Endothelial cell of umbilical vein (primary cell): Measurements from ENCODE around the gene DMWD. TPM values are rescaled to one million over a fixed set of nuclear protein-coding genes. Genes with fewer than 3 reads are reported as not detected.

Experiments
- BruUV-seq: library from RNA; stranded (reverse); fragments of 400-500 nt; replicated peaks from 2 replicates; lab custom pipeline; 2021; lab: Mats Ljungman, UMichigan
- CTCF ChIA-PET: fragments of 300-600, 350-600 bp; sonication (Branson Sonifier 250); formaldehyde crosslinking; loops from one replicate; lab custom pipeline; 2021; ENCODE audit warnings: antibody characterized with exemption, inconsistent platforms; lab: Charles Lee
- POLR2A ChIA-PET: fragments of 300-600, 350-600 bp; sonication (Branson Sonifier 250); formaldehyde crosslinking; loops from one replicate; lab custom pipeline; 2021; ENCODE audit warnings: antibody characterized with exemption, inconsistent platforms; lab: Charles Lee
- DNase-seq: peaks from one replicate; pipeline ENCODE4 v3.0.0-alpha.2; 2011; ENCODE audit warnings: low read depth, low spot score
- FAIRE-seq: peaks from 2 replicates; lab custom pipeline; 2011; peaks lifted over from hg19 to GRCh38; lab: Jason Lieb, UNC
- H2AFZ ChIP-seq: 2 replicates; pipeline ENCODE4 v1.6.0; 2012; ENCODE audit warnings: low read depth, low read length, control low read depth, inconsistent platforms
- H3K27ac ChIP-seq: 2 replicates; pipeline ENCODE4 v1.5.1; 2011; ENCODE audit warnings: low read depth, mild to moderate bottlenecking, control low read depth, low read length, moderate library complexity; ENCODE audit not compliant: insufficient read depth
- H3K27me3 ChIP-seq, 2 experiments: 2 replicates each; pipeline versions ENCODE4 v1.6.0 to v1.6.1; 2011; ENCODE audit warnings: low read length in 2 of 2, mixed read lengths in 1 of 2; ENCODE audit not compliant: control insufficient read depth in 2 of 2, insufficient read depth in 2 of 2
- H3K36me3 ChIP-seq, 2 experiments: 2 replicates in 1 of 2; 3 replicates in 1 of 2; pipeline ENCODE4 v1.5.1; 2011; ENCODE audit warnings: low read length in 2 of 2, mild to moderate bottlenecking in 1 of 2, moderate library complexity in 1 of 2; ENCODE audit not compliant: control insufficient read depth in 2 of 2, insufficient read depth in 2 of 2; ENCODE audit errors: extremely low read depth in 1 of 2
- H3K4me1 ChIP-seq: 3 replicates; pipeline ENCODE4 v1.5.1; 2011; ENCODE audit warnings: mild to moderate bottlenecking, low read length; ENCODE audit not compliant: control insufficient read depth, insufficient read depth; ENCODE audit errors: extremely low read depth
- H3K4me2 ChIP-seq: 2 replicates; pipeline ENCODE4 v1.6.1; 2011; ENCODE audit warnings: low read length, control low read depth, mixed read lengths; ENCODE audit not compliant: insufficient read depth
- H3K4me3 ChIP-seq, 3 experiments: fragments of 200-600 bp in 1 of 3; sonication (generic), shearing (Covaris generic) in 1 of 3; replicated peaks in 1 of 3; 2 replicates each; pipeline ENCODE4 v1.5.1; 2011 to 2016; ENCODE audit warnings: control low read depth in 3 of 3, low read length in 3 of 3, mild to moderate bottlenecking in 2 of 3, inconsistent platforms in 1 of 3, low read depth in 1 of 3, moderate library complexity in 1 of 3; ENCODE audit not compliant: insufficient read depth in 1 of 3
- H3K79me2 ChIP-seq: 2 replicates; pipeline ENCODE4 v1.6.0; 2012; ENCODE audit warnings: low read length, inconsistent platforms; ENCODE audit not compliant: control insufficient read depth, insufficient read depth
- H3K9ac ChIP-seq: replicated peaks from 2 replicates; pipeline ENCODE3; 2011; ENCODE audit warnings: low read length, control low read depth; ENCODE audit not compliant: insufficient read depth; ENCODE audit errors: extremely low read depth
- H3K9me1 ChIP-seq: replicated peaks from 3 replicates; pipeline ENCODE4 v1.6.0; 2011; ENCODE audit warnings: mild to moderate bottlenecking, low read length; ENCODE audit not compliant: control insufficient read depth, insufficient read depth; ENCODE audit errors: extremely low read depth
- H3K9me3 ChIP-seq: replicated peaks from 2 replicates; pipeline ENCODE4 v1.5.1; 2012; ENCODE audit warnings: low read length, inconsistent platforms; ENCODE audit not compliant: control insufficient read depth, insufficient read depth
- H4K20me1 ChIP-seq: replicated peaks from 2 replicates; pipeline ENCODE3; 2011; ENCODE audit warnings: mild to moderate bottlenecking, low read length; ENCODE audit not compliant: control insufficient read depth, insufficient read depth; ENCODE audit errors: extremely low read depth
- CTCF ChIP-seq, 2 donors: IDR thresholded peaks; 1 replicate in 1 of 2; 2 replicates in 1 of 2; pipeline ENCODE4 v1.5.1; 2011; ENCODE audit warnings: low read length in 2 of 2, mild to moderate bottlenecking in 2 of 2, moderate library complexity in 2 of 2, control low read depth in 1 of 2, inconsistent platforms in 1 of 2, low read depth in 1 of 2; ENCODE audit not compliant: insufficient read depth in 1 of 2; ENCODE audit errors: extremely low read depth in 1 of 2
- EZH2 ChIP-seq: IDR thresholded peaks from 2 replicates; pipeline ENCODE4 v1.6.1; 2012; ENCODE audit warnings: borderline replicate concordance, low read depth, mild to moderate bottlenecking, moderate library complexity, low read length, inconsistent platforms; ENCODE audit not compliant: severe bottlenecking
- FOS ChIP-seq: IDR thresholded peaks from 2 replicates; pipeline ENCODE4 v1.6.1; 2011; ENCODE audit warnings: mild to moderate bottlenecking, low read length, moderate library complexity, borderline replicate concordance; ENCODE audit not compliant: insufficient read depth
- GATA2 ChIP-seq: IDR thresholded peaks from 2 replicates; pipeline ENCODE4 v1.7.0; 2011; ENCODE audit warnings: low read depth, mild to moderate bottlenecking, moderate library complexity, mixed read lengths, low read length; ENCODE audit not compliant: insufficient read length, insufficient read depth
- JUN ChIP-seq: IDR thresholded peaks from 2 replicates; pipeline ENCODE4 v1.6.1; 2011; ENCODE audit warnings: borderline replicate concordance, low read depth; ENCODE audit not compliant: insufficient read length, insufficient read depth
- MAX ChIP-seq: IDR thresholded peaks from 2 replicates; pipeline ENCODE4 v1.6.1; 2011; ENCODE audit not compliant: insufficient read depth, insufficient read length
- MYC ChIP-seq: IDR thresholded peaks from one replicate; pipeline ENCODE4 v1.6.1; 2011; ENCODE audit warnings: mild to moderate bottlenecking, low read depth, low read length
- POLR2A ChIP-seq: IDR thresholded peaks from 2 replicates; pipeline ENCODE4 v1.6.1; 2012; ENCODE audit warnings: low read depth, mild to moderate bottlenecking, control low read depth, low read length
- POLR2AphosphoS5 ChIP-seq: IDR thresholded peaks from 2 replicates; pipeline ENCODE4 v1.6.1; 2012; ENCODE audit warnings: low read depth, mild to moderate bottlenecking, control low read depth, low read length, moderate library complexity; ENCODE audit not compliant: insufficient read depth
- dilution Hi-C: fragments of 300-500 bp; cut with MboI; formaldehyde crosslinking; loops from one replicate; pipeline ENCODE4 v1.15.0; 2019; ENCODE audit warnings: low sequenced_read_pairs; ENCODE audit not compliant: extremely low pct_ligation_motif_present
- intact Hi-C: fragments of 100-400 bp; cut with micrococcal nuclease; formaldehyde crosslinking; loops from one replicate; pipeline ENCODE4 v1.10.0; 2022
- polyA plus RNA-seq, 4 experiments: library from polyadenylated mRNA; depleted of rRNA in 3 of 4; stranded (reverse) in 3 of 4; unstranded in 1 of 4; fragments of >200 nt; gene quantifications; 2 replicates each; pipeline versions ENCODE4 v1.2.1 to v1.2.3, GENCODE V29; 2011 to 2012; ENCODE audit warnings: missing spikeins in 1 of 4
- total RNA-seq: library from RNA; stranded (reverse); gene quantifications from 2 replicates; pipeline ENCODE4 v1.2.3, GENCODE V29; 2021

The DMWD gene
- total and polyA plus RNA-seq, 2 donors (not counting 3 experiments of a cell fraction or from before 2014, with no cell fraction given), result 36.9 to 81.1 TPM

- Histone ChIP-seq H3K4me2 (no peak overlapping the region), H3K27me3 (no peaks in the 10 kb centered on the region), H3K9ac (no peak overlapping the region), H2AFZ (no peak overlapping the region), H3K4me3 (no peak overlapping the region), H3K9me3 (no peaks in the 10 kb centered on the region), H3K9me1 (no peaks in the 10 kb centered on the region), H3K36me3 (peaks cover 10 to 61% of the 10 kb centered on the region in 2 experiments), H3K27ac (no peak overlapping the region), H3K79me2 (no peaks in the 10 kb centered on the region), H4K20me1 (no peaks in the 10 kb centered on the region), H3K4me1 (peaks cover 7% of the 10 kb centered on the region)
- POLR2A ChIA-PET, result no interaction called here
- DNase-seq (no peak), FAIRE-seq (no peak)
- CTCF ChIA-PET, result interaction anchor here (1.1 to 4.1 kb wide), 3 partner anchors 8 to 56 kb away, joined by 3 to 35 read pairs (median 3); partner anchors contain the start of gene SIX5
- dilution Hi-C loops (no loop called here), intact Hi-C loops (no loop called here)
- TF ChIP-seq JUN (no peak), EZH2 (no peak), MAX (no peak), GATA2 (no peak), FOS (no peak), POLR2AphosphoS5 (no peak), POLR2A (no peak), CTCF (IDR thresholded peaks at IDR 0.05; ENCODE audit: extremely low read depth in 1 of 2, insufficient read depth in 1 of 2, low read depth in 1 of 2, low read length in 2 of 2) (no peak), MYC (no peak)
- no TSS peak for BruUV-seq
These were observed 32.6 kb upstream of the DMWD start for GRCh38 chr19:45825263-45825605.
